HUDEP-2 (cell line): ENCODE data around the gene GRID2.

Experiments
- DNase-seq, 76 experiments: peaks; one replicate each; lab custom pipeline; 2025; ENCODE audit not compliant: unreplicated experiment in 76 of 76; lab: John Stamatoyannopoulos, UW

Gene GRID2

GRCh38 chr4:92658318-92658717, 354.6 kb downstream of the GRID2 start:
- DNase-seq = no peak

GRCh38 chr4:92677805-92678204, 374.0 kb downstream of the GRID2 start:
- DNase-seq = no peak

- DNase-seq = no peak
These were observed 374.5 kb downstream of the GRID2 start for GRCh38 chr4:92678292-92678691.

- DNase-seq = no peak
These were observed 375.4 kb downstream of the GRID2 start for GRCh38 chr4:92679149-92679548.

GRCh38 chr4:92714640-92715039, 410.9 kb downstream of the GRID2 start:
- DNase-seq = no peak

- no peak for DNase-seq
These were observed 429.5 kb downstream of the GRID2 start for GRCh38 chr4:92733231-92733630.

- no peak for DNase-seq
These were observed 431.4 kb downstream of the GRID2 start for GRCh38 chr4:92735025-92735665.

GRCh38 chr4:92760433-92760832, 456.7 kb downstream of the GRID2 start:
- DNase-seq = no peak

- DNase-seq = no peak
These were observed 472.3 kb downstream of the GRID2 start for GRCh38 chr4:92776080-92776479.

GRCh38 chr4:92789741-92790140, 486.0 kb downstream of the GRID2 start:
- DNase-seq = no peak

GRCh38 chr4:92791871-92792440, 488.2 kb downstream of the GRID2 start:
- no peak for DNase-seq

GRCh38 chr4:92809381-92809780, 505.6 kb downstream of the GRID2 start:
- DNase-seq = no peak

- DNase-seq = no peak
These were observed 508.9 kb downstream of the GRID2 start for GRCh38 chr4:92812652-92813051.

- DNase-seq = no peak
These were observed 510.9 kb downstream of the GRID2 start for GRCh38 chr4:92814677-92815076.

GRCh38 chr4:92825256-92825655, 521.5 kb downstream of the GRID2 start:
- DNase-seq = no peak

GRCh38 chr4:92825791-92826190, 522.0 kb downstream of the GRID2 start:
- no peak for DNase-seq

GRCh38 chr4:92830771-92831170, 527.0 kb downstream of the GRID2 start:
- no peak for DNase-seq

- no peak for DNase-seq
These were observed 537.1 kb downstream of the GRID2 start for GRCh38 chr4:92840880-92841279.

- DNase-seq = no peak
These were observed 540.0 kb downstream of the GRID2 start for GRCh38 chr4:92843784-92844183.

GRCh38 chr4:92847026-92847425, 543.3 kb downstream of the GRID2 start:
- DNase-seq = no peak

- no peak for DNase-seq
These were observed 558.7 kb downstream of the GRID2 start for GRCh38 chr4:92862509-92862908.

- DNase-seq = no peak
These were observed 560.3 kb downstream of the GRID2 start for GRCh38 chr4:92864096-92864495.

GRCh38 chr4:92872604-92873003, 568.8 kb downstream of the GRID2 start:
- DNase-seq = no peak
